ENCODE data around the gene CACNB2. TPM values are rescaled to one million over a fixed set of nuclear protein-coding genes. Genes with fewer than 3 reads are reported as not detected.

The CACNB2 gene
- total and polyA plus RNA-seq, 2 of the 13 experiments (the other 11 are each of a cell fraction or from before 2014, with no cell fraction given), result not detected

DNA sequence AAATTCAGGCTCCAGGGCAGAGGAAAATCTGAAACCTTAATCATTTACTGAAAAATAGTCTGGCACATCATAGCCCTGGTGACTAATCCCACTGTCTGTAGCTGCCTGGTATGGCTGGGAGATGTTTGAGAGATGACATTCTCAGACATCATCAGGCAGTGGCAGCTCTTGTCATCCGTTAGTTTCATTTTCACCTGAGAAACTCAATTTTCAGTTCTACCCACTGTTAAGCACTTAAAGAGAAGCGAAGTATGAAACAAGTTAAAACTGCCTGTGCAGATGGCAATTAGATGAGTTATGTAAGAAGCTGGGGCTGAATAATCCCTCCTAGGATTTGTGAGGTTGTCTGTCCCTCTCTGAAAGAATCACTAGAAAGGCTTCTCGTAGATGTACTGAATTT, 361.0 kb downstream of the CACNB2 start:
- Histone ChIP-seq H3K4me1 (ENCODE audit: insufficient read depth, low read length) (no peaks in the 10 kb centered on the region), H3K27me3 (ENCODE audit: control insufficient read depth in 1 of 2, insufficient read depth in 2 of 2, low read length in 2 of 2) (peaks cover 0 to 15% of the 10 kb centered on the region in 2 experiments; a peak in 4 of 5 replicates), H3K36me3 (replicated peaks in 1 of 2; ENCODE audit: control insufficient read depth in 1 of 2, insufficient read depth in 2 of 2, low read length in 2 of 2) (no peaks in the 10 kb centered on the region), H2AFZ (ENCODE audit: low read length) (no peak overlapping the region), H3K4me3 (replicated peaks in 1 of 3; ENCODE audit: insufficient read depth in 1 of 3, low read depth in 2 of 3, low read length in 3 of 3) (peak overlapping the region in 1 of 3 experiments; percentile 17; a peak in 1 of 6 replicates), H3K27ac (ENCODE audit: extremely low read length, insufficient read depth, low read length) (no peak overlapping the region), H4K20me1 (ENCODE audit: insufficient read depth, low read length) (no peaks in the 10 kb centered on the region), H3K4me2 (ENCODE audit: low read depth, low read length) (peak overlapping the region; percentile 44), H3K9me3 (ENCODE audit: low read length) (no peaks in the 10 kb centered on the region), H3K79me2 (ENCODE audit: insufficient read depth, low read length) (no peaks in the 10 kb centered on the region), H3K9ac (ENCODE audit: insufficient read depth, low read depth, low read length) (no peak overlapping the region)
- ATAC-seq (peak; percentile 54; the same call in 1 of the 3 replicates), FAIRE-seq (no peak), DNase-seq (ENCODE audit: low spot score) (no peak)
- 2% methylated on average over 3 of the region's 3 CpGs for WGBS (ENCODE audit: low lambda C conversion rate)
- ChIA-PET CTCF (ENCODE audit: low intra/inter-chr PET ratio, low total read pairs) (no interaction called here), POLR2A (no interaction called here)
- BruUV-seq (replicated peaks), result no TSS peak
- TF ChIP-seq ATM (IDR thresholded peaks at IDR 0.05; ENCODE audit: borderline replicate concordance) (no peak), ZBTB21 (CRISPR knock-in tag; IDR thresholded peaks at IDR 0.05) (no peak), SP4 (CRISPR knock-in tag; IDR thresholded peaks at IDR 0.05) (no peak), MYNN (CRISPR knock-in tag; IDR thresholded peaks at IDR 0.05; ENCODE audit: low read depth) (no peak), ZNF564 (CRISPR knock-in tag; IDR thresholded peaks at IDR 0.05) (no peak), HOXA5 (CRISPR knock-in tag; IDR thresholded peaks at IDR 0.05) (no peak), RCOR2 (CRISPR knock-in tag; IDR thresholded peaks at IDR 0.05) (no peak)
- TF ChIP-seq, protein P1, sequence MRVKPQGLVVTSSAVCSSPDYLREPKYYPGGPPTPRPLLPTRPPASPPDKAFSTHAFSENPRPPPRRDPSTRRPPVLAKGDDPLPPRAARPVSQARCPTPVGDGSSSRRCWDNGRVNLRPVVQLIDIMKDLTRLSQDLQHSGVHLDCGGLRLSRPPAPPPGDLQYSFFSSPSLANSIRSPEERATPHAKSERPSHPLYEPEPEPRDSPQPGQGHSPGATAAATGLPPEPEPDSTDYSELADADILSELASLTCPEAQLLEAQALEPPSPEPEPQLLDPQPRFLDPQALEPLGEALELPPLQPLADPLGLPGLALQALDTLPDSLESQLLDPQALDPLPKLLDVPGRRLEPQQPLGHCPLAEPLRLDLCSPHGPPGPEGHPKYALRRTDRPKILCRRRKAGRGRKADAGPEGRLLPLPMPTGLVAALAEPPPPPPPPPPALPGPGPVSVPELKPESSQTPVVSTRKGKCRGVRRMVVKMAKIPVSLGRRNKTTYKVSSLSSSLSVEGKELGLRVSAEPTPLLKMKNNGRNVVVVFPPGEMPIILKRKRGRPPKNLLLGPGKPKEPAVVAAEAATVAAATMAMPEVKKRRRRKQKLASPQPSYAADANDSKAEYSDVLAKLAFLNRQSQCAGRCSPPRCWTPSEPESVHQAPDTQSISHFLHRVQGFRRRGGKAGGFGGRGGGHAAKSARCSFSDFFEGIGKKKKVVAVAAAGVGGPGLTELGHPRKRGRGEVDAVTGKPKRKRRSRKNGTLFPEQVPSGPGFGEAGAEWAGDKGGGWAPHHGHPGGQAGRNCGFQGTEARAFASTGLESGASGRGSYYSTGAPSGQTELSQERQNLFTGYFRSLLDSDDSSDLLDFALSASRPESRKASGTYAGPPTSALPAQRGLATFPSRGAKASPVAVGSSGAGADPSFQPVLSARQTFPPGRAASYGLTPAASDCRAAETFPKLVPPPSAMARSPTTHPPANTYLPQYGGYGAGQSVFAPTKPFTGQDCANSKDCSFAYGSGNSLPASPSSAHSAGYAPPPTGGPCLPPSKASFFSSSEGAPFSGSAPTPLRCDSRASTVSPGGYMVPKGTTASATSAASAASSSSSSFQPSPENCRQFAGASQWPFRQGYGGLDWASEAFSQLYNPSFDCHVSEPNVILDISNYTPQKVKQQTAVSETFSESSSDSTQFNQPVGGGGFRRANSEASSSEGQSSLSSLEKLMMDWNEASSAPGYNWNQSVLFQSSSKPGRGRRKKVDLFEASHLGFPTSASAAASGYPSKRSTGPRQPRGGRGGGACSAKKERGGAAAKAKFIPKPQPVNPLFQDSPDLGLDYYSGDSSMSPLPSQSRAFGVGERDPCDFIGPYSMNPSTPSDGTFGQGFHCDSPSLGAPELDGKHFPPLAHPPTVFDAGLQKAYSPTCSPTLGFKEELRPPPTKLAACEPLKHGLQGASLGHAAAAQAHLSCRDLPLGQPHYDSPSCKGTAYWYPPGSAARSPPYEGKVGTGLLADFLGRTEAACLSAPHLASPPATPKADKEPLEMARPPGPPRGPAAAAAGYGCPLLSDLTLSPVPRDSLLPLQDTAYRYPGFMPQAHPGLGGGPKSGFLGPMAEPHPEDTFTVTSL (CRISPR knock-in tag; IDR thresholded peaks at IDR 0.05; ENCODE audit: borderline replicate concordance), result no peak
- TF ChIP-seq, protein P2, sequence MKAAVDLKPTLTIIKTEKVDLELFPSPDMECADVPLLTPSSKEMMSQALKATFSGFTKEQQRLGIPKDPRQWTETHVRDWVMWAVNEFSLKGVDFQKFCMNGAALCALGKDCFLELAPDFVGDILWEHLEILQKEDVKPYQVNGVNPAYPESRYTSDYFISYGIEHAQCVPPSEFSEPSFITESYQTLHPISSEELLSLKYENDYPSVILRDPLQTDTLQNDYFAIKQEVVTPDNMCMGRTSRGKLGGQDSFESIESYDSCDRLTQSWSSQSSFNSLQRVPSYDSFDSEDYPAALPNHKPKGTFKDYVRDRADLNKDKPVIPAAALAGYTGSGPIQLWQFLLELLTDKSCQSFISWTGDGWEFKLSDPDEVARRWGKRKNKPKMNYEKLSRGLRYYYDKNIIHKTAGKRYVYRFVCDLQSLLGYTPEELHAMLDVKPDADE (CRISPR knock-in tag; IDR thresholded peaks at IDR 0.05), result no peak
- TF ChIP-seq, protein P3, sequence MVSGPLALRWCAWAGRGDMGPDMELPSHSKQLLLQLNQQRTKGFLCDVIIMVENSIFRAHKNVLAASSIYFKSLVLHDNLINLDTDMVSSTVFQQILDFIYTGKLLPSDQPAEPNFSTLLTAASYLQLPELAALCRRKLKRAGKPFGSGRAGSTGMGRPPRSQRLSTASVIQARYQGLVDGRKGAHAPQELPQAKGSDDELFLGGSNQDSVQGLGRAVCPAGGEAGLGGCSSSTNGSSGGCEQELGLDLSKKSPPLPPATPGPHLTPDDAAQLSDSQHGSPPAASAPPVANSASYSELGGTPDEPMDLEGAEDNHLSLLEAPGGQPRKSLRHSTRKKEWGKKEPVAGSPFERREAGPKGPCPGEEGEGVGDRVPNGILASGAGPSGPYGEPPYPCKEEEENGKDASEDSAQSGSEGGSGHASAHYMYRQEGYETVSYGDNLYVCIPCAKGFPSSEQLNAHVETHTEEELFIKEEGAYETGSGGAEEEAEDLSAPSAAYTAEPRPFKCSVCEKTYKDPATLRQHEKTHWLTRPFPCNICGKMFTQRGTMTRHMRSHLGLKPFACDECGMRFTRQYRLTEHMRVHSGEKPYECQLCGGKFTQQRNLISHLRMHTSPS (CRISPR knock-in tag; IDR thresholded peaks at IDR 0.05; ENCODE audit: low read depth), result no peak
- TF ChIP-seq, protein P4, sequence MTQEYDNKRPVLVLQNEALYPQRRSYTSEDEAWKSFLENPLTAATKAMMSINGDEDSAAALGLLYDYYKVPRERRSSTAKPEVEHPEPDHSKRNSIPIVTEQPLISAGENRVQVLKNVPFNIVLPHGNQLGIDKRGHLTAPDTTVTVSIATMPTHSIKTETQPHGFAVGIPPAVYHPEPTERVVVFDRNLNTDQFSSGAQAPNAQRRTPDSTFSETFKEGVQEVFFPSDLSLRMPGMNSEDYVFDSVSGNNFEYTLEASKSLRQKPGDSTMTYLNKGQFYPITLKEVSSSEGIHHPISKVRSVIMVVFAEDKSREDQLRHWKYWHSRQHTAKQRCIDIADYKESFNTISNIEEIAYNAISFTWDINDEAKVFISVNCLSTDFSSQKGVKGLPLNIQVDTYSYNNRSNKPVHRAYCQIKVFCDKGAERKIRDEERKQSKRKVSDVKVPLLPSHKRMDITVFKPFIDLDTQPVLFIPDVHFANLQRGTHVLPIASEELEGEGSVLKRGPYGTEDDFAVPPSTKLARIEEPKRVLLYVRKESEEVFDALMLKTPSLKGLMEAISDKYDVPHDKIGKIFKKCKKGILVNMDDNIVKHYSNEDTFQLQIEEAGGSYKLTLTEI (CRISPR knock-in tag; conservative IDR thresholded peaks at IDR 0.05), result no peak
- intact Hi-C loops (cut with micrococcal nuclease; ENCODE audit: unreplicated experiment) (no loop called here), in situ Hi-C loops (cut with HindIII; ENCODE audit: extremely low pct_ligation_motif_present, low pct_unique_long_range_greater_than_20kb) (no loop called here)
